ENCODE measurements around the gene ABCA2.

ABCA2 gene

GRCh38 chr9:136983656-136984314 lies 44.3 kb downstream of the ABCA2 start:
- TF ChIP-seq SIN3A (IDR thresholded peaks at IDR 0.05; ENCODE audit: borderline replicate concordance, insufficient read depth, low read length), result no peak
- no peak for TF ChIP-seq FOXP2 (optimal IDR thresholded peaks at IDR 0.05; ENCODE audit: borderline replicate concordance, extremely low read depth, extremely low read length, insufficient read depth)
- TF ChIP-seq REST (IDR thresholded peaks at IDR 0.05; ENCODE audit: insufficient read depth in 1 of 2, low read depth in 2 of 2, low read length in 2 of 2), result no peak
- no peak for TF ChIP-seq TAF1 (IDR thresholded peaks at IDR 0.05; ENCODE audit: borderline replicate concordance, insufficient read depth, low read length)
- TF ChIP-seq POLR2AphosphoS5 (IDR thresholded peaks at IDR 0.05; ENCODE audit: low read depth, low read length), result no peak

- TF ChIP-seq REST (IDR thresholded peaks at IDR 0.05; ENCODE audit: insufficient read depth in 1 of 2, low read depth in 2 of 2, low read length in 2 of 2) (no peak), TAF1 (IDR thresholded peaks at IDR 0.05; ENCODE audit: borderline replicate concordance, insufficient read depth, low read length) (no peak), FOXP2 (optimal IDR thresholded peaks at IDR 0.05; ENCODE audit: borderline replicate concordance, extremely low read depth, extremely low read length, insufficient read depth) (no peak), POLR2AphosphoS5 (IDR thresholded peaks at IDR 0.05; ENCODE audit: low read depth, low read length) (no peak), SIN3A (IDR thresholded peaks at IDR 0.05; ENCODE audit: borderline replicate concordance, insufficient read depth, low read length) (no peak)
Observed at GRCh38 chr9:136983167-136983566, 44.9 kb downstream of the ABCA2 start.

- no peak for TF ChIP-seq SIN3A (IDR thresholded peaks at IDR 0.05; ENCODE audit: borderline replicate concordance, insufficient read depth, low read length)
- no peak for TF ChIP-seq FOXP2 (optimal IDR thresholded peaks at IDR 0.05; ENCODE audit: borderline replicate concordance, extremely low read depth, extremely low read length, insufficient read depth)
- TF ChIP-seq TAF1 (IDR thresholded peaks at IDR 0.05; ENCODE audit: borderline replicate concordance, insufficient read depth, low read length), result no peak
- no peak for TF ChIP-seq POLR2AphosphoS5 (IDR thresholded peaks at IDR 0.05; ENCODE audit: low read depth, low read length)
- no peak for TF ChIP-seq REST (IDR thresholded peaks at IDR 0.05; ENCODE audit: insufficient read depth in 1 of 2, low read depth in 2 of 2, low read length in 2 of 2)
Observed at GRCh38 chr9:136982232-136983051, 45.6 kb downstream of the ABCA2 start, which contains the start of gene LCNL1. LCNL1 (plus strand) TSS chr9:136982993; CDS start chr9:136983587, 594 bp downstream.

- TF ChIP-seq FOXP2 (optimal IDR thresholded peaks at IDR 0.05; ENCODE audit: borderline replicate concordance, extremely low read depth, extremely low read length, insufficient read depth) (no peak), REST (IDR thresholded peaks at IDR 0.05; ENCODE audit: insufficient read depth in 1 of 2, low read depth in 2 of 2, low read length in 2 of 2) (no peak), SIN3A (IDR thresholded peaks at IDR 0.05; ENCODE audit: borderline replicate concordance, insufficient read depth, low read length) (no peak), POLR2AphosphoS5 (IDR thresholded peaks at IDR 0.05; ENCODE audit: low read depth, low read length) (no peak), TAF1 (IDR thresholded peaks at IDR 0.05; ENCODE audit: borderline replicate concordance, insufficient read depth, low read length) (no peak)
Observed at GRCh38 chr9:136981588-136982231, 46.3 kb downstream of the ABCA2 start.

Measured in PFSK-1 (cell line).